K562 (cell line): ENCODE results near the gene CDC42EP1. TPM values are rescaled to one million over a fixed set of nuclear protein-coding genes. Genes with fewer than 3 reads are reported as not detected.
A peak's percentile ranks its signal among the peaks of the same experiment; 100 is the strongest.

Source experiments
- GATAD2A ChIP-seq: fragments of 450-650 bp; IDR thresholded peaks from 2 replicates; pipeline ENCODE4 v1.6.1; 2017
- GATAD2B ChIP-seq: fragments of 450-650 bp; IDR thresholded peaks from 2 replicates; pipeline ENCODE4 v1.6.1; 2017; ENCODE audit warnings: mild to moderate bottlenecking, borderline replicate concordance
- ILK ChIP-seq: fragments of 450-650 bp; IDR thresholded peaks from 2 replicates; pipeline ENCODE4 v1.6.1; 2016; ENCODE audit warnings: missing genetic modification characterization, low read depth, mild to moderate bottlenecking, missing compliant biosample characterization, moderate library complexity, borderline replicate concordance
- MXI1 ChIP-seq: IDR thresholded peaks from 2 replicates; pipeline ENCODE4 v1.6.1; 2011; ENCODE audit warnings: low read depth, mild to moderate bottlenecking, improper control_type of control experiment, low read length
- POLR2AphosphoS5 ChIP-seq: IDR thresholded peaks from 2 replicates; pipeline ENCODE4 v1.6.1; 2011; ENCODE audit warnings: mild to moderate bottlenecking, low read depth, low read length, moderate library complexity; ENCODE audit not compliant: control insufficient read depth, insufficient read depth
- PURB ChIP-seq: sonication (generic); formaldehyde crosslinking; IDR thresholded peaks from 2 replicates; pipeline ENCODE4 v1.9.0; 2021; ENCODE audit warnings: low read depth, mild to moderate bottlenecking, missing genetic modification reagents
- RBM34 ChIP-seq: fragments of 200-400 bp; formaldehyde crosslinking; IDR thresholded peaks from 2 replicates; pipeline ENCODE4 v1.6.1; 2018; ENCODE audit warnings: low read length, borderline replicate concordance; ENCODE audit not compliant: insufficient read depth
- SIX5 ChIP-seq, 2 experiments: IDR thresholded peaks; 2 replicates each; pipeline ENCODE4 v1.6.1; 2011; ENCODE audit warnings: low read length in 2 of 2, borderline replicate concordance in 1 of 2, low read depth in 1 of 2, mild to moderate bottlenecking in 1 of 2, moderate library complexity in 1 of 2; ENCODE audit not compliant: insufficient read depth in 1 of 2
- SMAD4 ChIP-seq: fragments of 250-450 bp; sonication (Bioruptor Pico); conservative IDR thresholded peaks from 2 replicates; pipeline ENCODE4 v1.8.0; 2021; ENCODE audit warnings: inconsistent platforms, mild to moderate bottlenecking, moderate library complexity
- TEAD1 ChIP-seq, 2 experiments: fragments of 450-650 bp in 1 of 2; sonication (generic) in 1 of 2; formaldehyde crosslinking; IDR thresholded peaks; 2 replicates each; pipeline versions ENCODE4 v1.4.0 to v1.8.0; 2020 to 2022; ENCODE audit warnings: mild to moderate bottlenecking in 2 of 2, missing genetic modification reagents in 1 of 2
- ZC3H8 ChIP-seq: fragments of 450-650 bp; IDR thresholded peaks from 2 replicates; pipeline ENCODE4 v1.6.1; 2017
- ZFX ChIP-seq: sonication (generic); formaldehyde crosslinking; IDR thresholded peaks from 2 replicates; pipeline ENCODE4 v1.8.0; 2022; ENCODE audit warnings: mild to moderate bottlenecking, missing genetic modification reagents, moderate library complexity
- ZNF318 ChIP-seq, 2 experiments: fragments of 450-650 bp; IDR thresholded peaks; 2 replicates each; pipeline ENCODE4 v1.6.1; 2016; ENCODE audit warnings: mild to moderate bottlenecking in 2 of 2, borderline replicate concordance in 1 of 2, low read depth in 1 of 2, moderate library complexity in 1 of 2
- polyA plus RNA-seq, 8 experiments: library from polyadenylated mRNA; depleted of rRNA in 4 of 8; stranded (reverse) in 5 of 8; unstranded in 3 of 8; fragments of >200 nt; fragmentation: Nextera tagmentation in 2 of 8; fragmentation: Illumina TruSeq in 1 of 8; extraction: Ambion mirVana in 2 of 8; extraction: Trizol in 1 of 8; gene quantifications; 2 replicates each; pipeline versions ENCODE4 v1.2.1 to v1.2.3, GENCODE V29; 2011 to 2014; ENCODE audit warnings: inconsistent platforms in 1 of 8, missing spikeins in 1 of 8
- total RNA-seq, 7 experiments: library from RNA; depleted of rRNA in 6 of 7; stranded (reverse); fragments of >200 nt in 6 of 7; fragmentation: Illumina TruSeq in 2 of 7; extraction: Trizol in 2 of 7; gene quantifications; 2 replicates each; pipeline versions ENCODE4 v1.2.1 to v1.2.3, GENCODE V29; 2011 to 2021; ENCODE audit warnings: low replicate concordance in 1 of 7
- TF ChIP-seq, protein P1 (sequence below): fragments of 250-450 bp; sonication (Bioruptor Pico); IDR thresholded peaks from 2 replicates; pipeline ENCODE4 v1.4.0; 2020; ENCODE audit warnings: mild to moderate bottlenecking, moderate library complexity

The CDC42EP1 gene
- total and polyA plus RNA-seq, 9 of the 15 experiments (the other 6 are each of a cell fraction or from before 2014, with no cell fraction given) = 0.67 to 70.2 (median 7.3) TPM

DNA sequence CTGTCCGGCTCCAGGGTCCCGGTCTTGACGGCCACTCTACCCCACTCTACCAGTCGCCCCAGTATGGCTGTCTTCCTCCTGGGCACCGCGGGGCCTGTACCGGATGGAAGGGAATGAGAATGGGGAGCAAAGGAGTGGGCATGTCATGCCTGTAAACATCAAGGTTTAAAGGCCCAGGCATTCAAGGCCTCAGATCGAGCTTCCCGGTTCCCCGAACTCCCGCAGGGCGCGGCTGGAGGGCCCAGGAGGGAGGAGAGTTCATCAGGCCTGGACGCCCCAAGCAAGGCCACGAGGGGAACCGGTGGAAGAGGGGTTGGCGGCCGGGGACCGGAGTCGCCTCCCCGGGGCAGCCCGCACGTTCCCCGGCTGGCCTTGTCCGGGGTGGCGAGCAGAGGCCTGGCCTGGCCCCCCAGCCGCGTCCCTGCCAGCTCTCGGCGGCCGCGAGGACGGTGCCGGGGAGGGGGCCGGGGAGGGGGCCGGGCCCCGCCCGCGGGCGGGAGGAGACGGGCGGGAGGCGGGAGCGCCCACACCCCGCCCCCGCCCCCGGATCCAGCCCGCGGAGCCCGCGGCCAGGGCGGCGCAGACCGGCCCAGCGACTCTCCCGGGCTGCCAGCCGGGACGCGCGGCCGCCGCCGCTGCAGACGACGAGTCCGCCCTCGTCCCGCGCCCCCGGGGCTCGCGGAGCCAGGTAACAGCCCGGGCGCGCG is at the start of gene CDC42EP1 (continued):
- TF ChIP-seq, protein P1, sequence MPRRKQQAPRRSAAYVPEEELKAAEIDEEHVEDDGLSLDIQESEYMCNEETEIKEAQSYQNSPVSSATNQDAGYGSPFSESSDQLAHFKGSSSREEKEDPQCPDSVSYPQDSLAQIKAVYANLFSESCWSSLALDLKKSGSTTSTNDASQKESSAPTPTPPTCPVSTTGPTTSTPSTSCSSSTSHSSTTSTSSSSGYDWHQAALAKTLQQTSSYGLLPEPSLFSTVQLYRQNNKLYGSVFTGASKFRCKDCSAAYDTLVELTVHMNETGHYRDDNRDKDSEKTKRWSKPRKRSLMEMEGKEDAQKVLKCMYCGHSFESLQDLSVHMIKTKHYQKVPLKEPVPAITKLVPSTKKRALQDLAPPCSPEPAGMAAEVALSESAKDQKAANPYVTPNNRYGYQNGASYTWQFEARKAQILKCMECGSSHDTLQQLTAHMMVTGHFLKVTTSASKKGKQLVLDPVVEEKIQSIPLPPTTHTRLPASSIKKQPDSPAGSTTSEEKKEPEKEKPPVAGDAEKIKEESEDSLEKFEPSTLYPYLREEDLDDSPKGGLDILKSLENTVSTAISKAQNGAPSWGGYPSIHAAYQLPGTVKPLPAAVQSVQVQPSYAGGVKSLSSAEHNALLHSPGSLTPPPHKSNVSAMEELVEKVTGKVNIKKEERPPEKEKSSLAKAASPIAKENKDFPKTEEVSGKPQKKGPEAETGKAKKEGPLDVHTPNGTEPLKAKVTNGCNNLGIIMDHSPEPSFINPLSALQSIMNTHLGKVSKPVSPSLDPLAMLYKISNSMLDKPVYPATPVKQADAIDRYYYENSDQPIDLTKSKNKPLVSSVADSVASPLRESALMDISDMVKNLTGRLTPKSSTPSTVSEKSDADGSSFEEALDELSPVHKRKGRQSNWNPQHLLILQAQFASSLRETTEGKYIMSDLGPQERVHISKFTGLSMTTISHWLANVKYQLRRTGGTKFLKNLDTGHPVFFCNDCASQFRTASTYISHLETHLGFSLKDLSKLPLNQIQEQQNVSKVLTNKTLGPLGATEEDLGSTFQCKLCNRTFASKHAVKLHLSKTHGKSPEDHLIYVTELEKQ (CRISPR knock-in tag) = no peak
- TF ChIP-seq TEAD1 (CRISPR knock-in tag; IDR thresholded peaks at IDR 0.05) (0 out of 4 replicates have a peak, but pooled peaks of 1 of the 2 experiments have one; percentile 22), MXI1 (0 out of 2 replicates have a peak, but pooled peaks have one; percentile 17), SIX5 (IDR thresholded peaks at IDR 0.05; ENCODE audit: borderline replicate concordance in 1 of 2, insufficient read depth in 1 of 2, low read depth in 1 of 2, low read length in 2 of 2) (no peak), POLR2AphosphoS5 (peak; percentile 47; the same call in 1 of the 2 replicates), ZFX (CRISPR knock-in tag) (peak; percentile 94), GATAD2B (peak; percentile 84; the same call in 1 of the 2 replicates), ILK (tag) (no peak), ZC3H8 (no peak), SMAD4 (CRISPR knock-in tag) (peak; percentile 30), RBM34 (no peak), ZNF318 (IDR thresholded peaks at IDR 0.05; ENCODE audit: borderline replicate concordance in 1 of 2, low read depth in 1 of 2) (no peak), PURB (CRISPR knock-in tag) (no peak), GATAD2A (0 out of 2 replicates have a peak, but pooled peaks have one; percentile 26)
